GM21737 (cell line): ENCODE results near the gene GOLGA6L10.
"Not testable (repeated sequence)": the region's sequence is repeated elsewhere in the genome, so short reads cannot be mapped to it uniquely, and the experiment has no call there.

Experiments used
- ATAC-seq: cut with Tn5 transposase; IDR thresholded peaks from one replicate; pipeline ENCODE4 v1.9.1; 2021; ENCODE audit warnings: mild to moderate bottlenecking, moderate library complexity; ENCODE audit not compliant: unreplicated experiment

The GOLGA6L10 gene

GRCh38 chr15:82343851-82344250 is 5.4 kb downstream of the GOLGA6L10 start:
- not testable (repeated sequence) for ATAC-seq

GRCh38 chr15:82342632-82343374 is 6.5 kb downstream of the GOLGA6L10 start:
- ATAC-seq, result not testable (repeated sequence)

GRCh38 chr15:82338573-82338972 is 10.7 kb downstream of the GOLGA6L10 start:
- ATAC-seq, result not testable (repeated sequence)

- ATAC-seq, result not testable (repeated sequence)
These were observed 11.2 kb downstream of the GOLGA6L10 start for GRCh38 chr15:82338053-82338452.

- not testable (repeated sequence) for ATAC-seq
These were observed 12.2 kb downstream of the GOLGA6L10 start for GRCh38 chr15:82337051-82337450.

GRCh38 chr15:82336180-82336647 is 13.1 kb downstream of the GOLGA6L10 start:
- not testable (repeated sequence) for ATAC-seq

- not testable (repeated sequence) for ATAC-seq
These were observed 14.3 kb downstream of the GOLGA6L10 start for GRCh38 chr15:82335006-82335405.

GRCh38 chr15:82334554-82334932 is 14.7 kb downstream of the GOLGA6L10 start:
- not testable (repeated sequence) for ATAC-seq

- ATAC-seq, result not testable (repeated sequence)
These were observed 15.4 kb downstream of the GOLGA6L10 start for GRCh38 chr15:82333603-82334553.

GRCh38 chr15:82332711-82333602 is 16.3 kb downstream of the GOLGA6L10 start:
- not testable (repeated sequence) for ATAC-seq

- peak; percentile 73 for ATAC-seq
These were observed 17.5 kb downstream of the GOLGA6L10 start for GRCh38 chr15:82331576-82332304.

GRCh38 chr15:82330921-82331320 is 18.4 kb downstream of the GOLGA6L10 start:
- not testable (repeated sequence) for ATAC-seq

- not testable (repeated sequence) for ATAC-seq
These were observed 20.2 kb downstream of the GOLGA6L10 start for GRCh38 chr15:82329039-82329438.

- ATAC-seq, result not testable (repeated sequence)
These were observed 21.9 kb downstream of the GOLGA6L10 start for GRCh38 chr15:82327372-82327771.

GRCh38 chr15:82326896-82327295 is 22.4 kb downstream of the GOLGA6L10 start:
- not testable (repeated sequence) for ATAC-seq

- not testable (repeated sequence) for ATAC-seq
These were observed 23.6 kb downstream of the GOLGA6L10 start for GRCh38 chr15:82325646-82326045.

GRCh38 chr15:82324831-82325230 is 24.4 kb downstream of the GOLGA6L10 start:
- not testable (repeated sequence) for ATAC-seq

- not testable (repeated sequence) for ATAC-seq
These were observed 26.8 kb downstream of the GOLGA6L10 start for GRCh38 chr15:82322488-82322887.

- not testable (repeated sequence) for ATAC-seq
These were observed 28.4 kb downstream of the GOLGA6L10 start for GRCh38 chr15:82320861-82321260.
